Kidney glomerular epithelial cell (primary cell): ENCODE results near the gene RBL2.
"Not testable (repeated sequence)": the region's sequence is repeated elsewhere in the genome, so short reads cannot be mapped to it uniquely, and the experiment has no call there.

Experiments
- DNase-seq: peaks from one replicate; lab custom pipeline; 2025; lab: John Stamatoyannopoulos, UW

RBL2 gene, protein sequence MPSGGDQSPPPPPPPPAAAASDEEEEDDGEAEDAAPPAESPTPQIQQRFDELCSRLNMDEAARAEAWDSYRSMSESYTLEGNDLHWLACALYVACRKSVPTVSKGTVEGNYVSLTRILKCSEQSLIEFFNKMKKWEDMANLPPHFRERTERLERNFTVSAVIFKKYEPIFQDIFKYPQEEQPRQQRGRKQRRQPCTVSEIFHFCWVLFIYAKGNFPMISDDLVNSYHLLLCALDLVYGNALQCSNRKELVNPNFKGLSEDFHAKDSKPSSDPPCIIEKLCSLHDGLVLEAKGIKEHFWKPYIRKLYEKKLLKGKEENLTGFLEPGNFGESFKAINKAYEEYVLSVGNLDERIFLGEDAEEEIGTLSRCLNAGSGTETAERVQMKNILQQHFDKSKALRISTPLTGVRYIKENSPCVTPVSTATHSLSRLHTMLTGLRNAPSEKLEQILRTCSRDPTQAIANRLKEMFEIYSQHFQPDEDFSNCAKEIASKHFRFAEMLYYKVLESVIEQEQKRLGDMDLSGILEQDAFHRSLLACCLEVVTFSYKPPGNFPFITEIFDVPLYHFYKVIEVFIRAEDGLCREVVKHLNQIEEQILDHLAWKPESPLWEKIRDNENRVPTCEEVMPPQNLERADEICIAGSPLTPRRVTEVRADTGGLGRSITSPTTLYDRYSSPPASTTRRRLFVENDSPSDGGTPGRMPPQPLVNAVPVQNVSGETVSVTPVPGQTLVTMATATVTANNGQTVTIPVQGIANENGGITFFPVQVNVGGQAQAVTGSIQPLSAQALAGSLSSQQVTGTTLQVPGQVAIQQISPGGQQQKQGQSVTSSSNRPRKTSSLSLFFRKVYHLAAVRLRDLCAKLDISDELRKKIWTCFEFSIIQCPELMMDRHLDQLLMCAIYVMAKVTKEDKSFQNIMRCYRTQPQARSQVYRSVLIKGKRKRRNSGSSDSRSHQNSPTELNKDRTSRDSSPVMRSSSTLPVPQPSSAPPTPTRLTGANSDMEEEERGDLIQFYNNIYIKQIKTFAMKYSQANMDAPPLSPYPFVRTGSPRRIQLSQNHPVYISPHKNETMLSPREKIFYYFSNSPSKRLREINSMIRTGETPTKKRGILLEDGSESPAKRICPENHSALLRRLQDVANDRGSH

DNA sequence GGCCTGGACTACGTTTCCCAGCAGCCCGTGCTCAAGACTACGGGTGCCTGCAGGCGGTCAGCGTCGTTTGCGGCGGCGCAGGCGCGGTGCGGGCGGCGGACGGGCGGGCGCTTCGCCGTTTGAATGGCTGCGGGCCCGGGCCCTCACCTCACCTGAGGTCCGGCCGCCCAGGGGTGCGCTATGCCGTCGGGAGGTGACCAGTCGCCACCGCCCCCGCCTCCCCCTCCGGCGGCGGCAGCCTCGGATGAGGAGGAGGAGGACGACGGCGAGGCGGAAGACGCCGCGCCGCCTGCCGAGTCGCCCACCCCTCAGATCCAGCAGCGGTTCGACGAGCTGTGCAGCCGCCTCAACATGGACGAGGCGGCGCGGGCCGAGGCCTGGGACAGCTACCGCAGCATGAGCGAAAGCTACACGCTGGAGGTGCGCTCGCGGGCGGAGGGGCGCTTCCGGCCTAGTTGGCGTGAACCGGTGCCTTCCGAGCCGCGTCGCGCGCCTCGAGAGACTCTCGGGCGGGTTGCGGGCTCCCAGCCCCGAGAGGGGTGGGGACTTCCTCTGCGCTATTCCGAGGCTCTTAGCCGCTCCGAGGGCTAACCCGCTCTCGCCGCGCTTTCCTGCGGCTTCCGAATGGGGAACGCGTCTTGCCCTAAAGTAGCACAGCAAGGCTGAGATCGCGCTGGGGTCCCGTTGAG is at the start of gene RBL2:
Gene RBL2, plus strand, starts transcription at position 95 of the 689 bp plus-strand sequence. Its CDS starts 86 bp downstream, at position 181.
- peak; percentile 53 for DNase-seq

DNA sequence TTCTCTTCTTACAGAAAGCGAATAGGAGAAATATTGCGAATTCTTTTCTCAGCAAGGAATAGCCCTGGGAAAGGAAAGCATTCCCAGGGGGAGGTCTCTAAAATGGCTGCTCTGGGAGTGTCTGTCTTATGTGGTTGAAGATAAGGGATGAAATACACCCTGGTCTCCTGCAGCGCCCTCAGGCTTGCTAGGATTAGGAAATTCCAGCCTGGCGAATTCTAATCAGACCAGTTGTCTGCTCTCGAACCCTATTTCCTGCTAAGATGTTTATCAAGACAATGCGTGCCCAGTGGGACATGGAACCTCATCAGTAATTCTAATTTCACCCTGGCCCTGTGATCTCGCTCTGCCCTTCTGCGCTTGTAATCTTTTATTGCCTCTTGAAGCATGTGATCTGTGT is 49.7 kb upstream of the RBL2 start:
- not testable (repeated sequence) for DNase-seq

DNA sequence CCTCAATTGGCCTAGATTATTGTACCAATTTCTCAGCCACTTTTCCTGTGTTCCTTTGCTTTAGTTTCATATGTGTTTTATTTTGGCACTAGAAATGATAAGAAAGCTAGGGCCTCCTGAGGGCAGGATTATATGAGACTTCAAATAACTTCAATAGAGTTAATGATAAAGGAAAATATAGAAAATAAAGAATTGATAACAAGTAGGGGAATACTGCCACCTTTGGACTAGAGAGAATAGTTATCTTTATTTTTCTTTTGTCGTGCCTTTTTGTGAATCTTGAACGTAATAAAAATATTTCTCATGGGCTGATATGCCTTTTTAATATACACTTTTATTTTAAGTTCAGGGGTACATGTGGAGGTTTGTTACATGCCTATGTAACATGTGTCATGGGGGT is 29.3 kb upstream of the RBL2 start:
- no peak for DNase-seq

DNA sequence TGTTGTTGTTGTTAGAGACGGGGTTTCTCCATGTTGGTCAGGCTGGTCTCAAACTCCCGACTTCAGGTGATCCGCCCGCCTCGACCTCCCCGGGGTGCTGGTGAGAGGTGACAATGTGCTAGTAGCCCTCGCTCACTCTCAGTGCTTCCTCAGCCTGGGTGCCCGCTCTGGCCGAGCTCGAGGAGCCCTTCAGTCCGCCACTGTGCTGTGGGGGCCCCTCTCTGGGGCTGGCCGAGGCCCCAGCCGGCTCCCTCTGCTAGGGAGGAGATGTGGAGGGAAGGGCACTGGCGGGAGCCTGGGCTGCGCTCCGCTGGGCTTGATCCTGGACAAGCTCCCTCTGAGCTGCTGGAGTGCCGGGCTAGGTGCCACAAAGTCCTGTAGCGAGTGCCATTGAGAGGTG is 21.7 kb upstream of the RBL2 start:
- no peak for DNase-seq

- DNase-seq, result no peak
These were observed 20.4 kb upstream of the RBL2 start for GRCh38 chr16:53413864-53414263.

DNA sequence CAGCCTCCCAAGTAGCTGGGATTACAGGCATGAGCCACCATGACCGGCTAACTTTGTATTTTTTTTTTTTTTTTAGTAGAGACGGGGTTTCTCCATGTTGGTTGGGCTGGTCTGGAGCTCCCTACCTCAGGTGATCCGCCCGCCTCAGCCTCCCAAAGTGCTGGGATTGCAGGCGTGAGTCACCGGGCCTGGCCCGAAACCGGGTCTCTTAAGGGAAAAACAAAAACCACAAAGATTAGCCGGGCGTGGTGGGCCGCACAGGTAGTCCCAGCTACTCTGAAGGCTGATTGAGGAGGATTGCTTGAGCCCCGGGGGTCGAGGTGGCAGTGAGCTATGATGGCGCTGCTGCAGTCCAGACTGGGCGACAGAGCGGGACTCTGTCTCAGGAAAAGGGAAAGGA is 19.9 kb upstream of the RBL2 start:
- DNase-seq, result no peak

DNA sequence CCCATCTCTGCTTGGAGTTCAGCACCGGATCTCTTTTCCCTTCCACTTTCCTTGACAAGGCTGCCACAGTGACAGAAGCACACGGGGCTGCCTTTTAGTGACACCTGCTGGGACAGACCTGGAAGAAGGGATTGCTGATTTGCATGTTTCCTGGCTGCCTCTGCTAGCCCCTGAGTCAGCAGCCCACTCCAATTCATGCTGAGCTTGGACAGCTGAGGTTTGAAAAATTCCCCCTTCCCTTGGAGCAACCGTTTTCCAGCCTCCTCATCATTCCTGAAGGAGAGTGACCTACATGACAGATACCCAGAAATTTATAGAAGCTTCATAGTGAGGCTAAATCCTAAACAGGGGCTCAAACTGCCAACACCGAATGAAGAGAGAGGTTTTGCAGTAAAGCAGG is 18.8 kb upstream of the RBL2 start:
- peak; percentile 18 for DNase-seq

- no peak for DNase-seq
These were observed 17.3 kb upstream of the RBL2 start for GRCh38 chr16:53417011-53417410.

GRCh38 chr16:53417976-53418375 is 16.3 kb upstream of the RBL2 start:
- DNase-seq, result no peak

DNA sequence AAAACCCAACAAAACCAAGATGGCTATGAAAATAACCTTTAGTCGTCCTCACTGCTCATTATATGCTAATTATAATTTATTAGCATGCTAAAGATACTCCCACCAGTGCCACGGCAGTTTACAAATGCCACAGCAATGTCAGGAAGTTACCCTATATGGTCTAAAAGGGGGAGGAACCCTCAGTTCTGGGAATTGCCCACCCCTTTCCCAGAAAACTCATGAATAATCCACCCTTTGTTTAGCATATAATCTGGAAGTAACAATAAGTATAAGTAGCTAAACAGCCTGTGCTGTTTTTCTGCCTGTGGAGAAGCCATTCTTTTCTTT is 14.9 kb upstream of the RBL2 start:
- DNase-seq, result not testable (repeated sequence)

DNA sequence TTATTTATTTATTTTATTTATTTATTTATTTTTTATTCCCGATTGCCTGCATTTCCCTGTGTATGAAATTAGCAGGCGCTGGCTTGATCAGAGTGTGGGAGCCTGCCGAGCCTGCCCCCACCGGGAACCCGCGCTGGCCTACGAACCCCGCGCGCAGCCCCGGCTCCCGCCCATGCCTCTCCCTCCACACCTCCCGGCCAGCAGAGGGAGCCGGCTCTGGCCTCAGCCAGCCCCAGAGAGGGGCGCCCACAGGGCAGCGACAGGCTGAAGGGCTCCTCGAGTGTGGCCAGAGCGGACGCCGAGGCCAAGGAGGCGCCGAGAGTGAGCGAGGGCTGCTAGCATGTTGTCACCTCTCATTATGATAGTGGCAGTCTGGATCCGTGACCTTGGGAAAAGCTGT is 13.0 kb upstream of the RBL2 start:
- DNase-seq, result no peak

GRCh38 chr16:53423968-53424367 is 10.3 kb upstream of the RBL2 start:
- not testable (repeated sequence) for DNase-seq

- no peak for DNase-seq
These were observed 5.6 kb upstream of the RBL2 start for GRCh38 chr16:53428681-53429080.

- peak; percentile 15 for DNase-seq
These were observed 4.9 kb upstream of the RBL2 start for GRCh38 chr16:53429221-53429943.

GRCh38 chr16:53430363-53430762 is 3.9 kb upstream of the RBL2 start:
- no peak for DNase-seq

- DNase-seq, result no peak
These were observed 762 bp upstream of the RBL2 start for GRCh38 chr16:53433509-53433908.

GRCh38 chr16:53433930-53434376 is 318 bp upstream of the RBL2 start:
- DNase-seq, result peak; percentile 44

DNA sequence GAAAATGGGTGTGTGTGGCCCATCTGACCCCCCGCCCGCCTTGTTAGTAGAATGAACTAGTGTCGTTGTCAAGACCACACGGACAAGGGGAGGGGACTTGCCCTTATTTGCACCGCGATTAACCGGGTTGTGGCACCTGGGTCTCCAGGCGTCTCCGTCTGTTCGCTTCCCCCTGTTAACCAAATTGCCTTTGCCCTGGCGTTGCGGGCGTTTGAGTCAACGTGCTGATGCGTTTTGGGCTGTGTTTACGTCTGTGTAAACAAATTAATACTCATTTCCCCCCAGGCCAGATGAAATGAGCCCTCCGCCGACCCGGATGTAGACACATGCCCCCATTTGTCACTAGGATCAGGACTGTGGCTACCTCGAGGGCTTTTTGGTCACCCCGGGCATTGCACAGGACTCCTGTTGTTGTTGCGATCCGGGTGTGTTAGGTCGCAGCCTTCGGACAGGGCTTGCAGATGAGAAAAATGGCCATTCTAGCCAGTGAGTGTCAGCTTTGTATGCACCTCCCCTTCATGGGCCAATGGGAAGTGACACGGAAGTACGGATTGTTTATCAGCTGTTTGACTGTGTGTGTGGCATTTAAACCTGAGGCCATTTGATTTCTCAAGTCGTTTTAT is 906 bp downstream of the RBL2 start:
- DNase-seq, result peak; percentile 84

GRCh38 chr16:53440125-53440524 is 5.9 kb downstream of the RBL2 start:
- no peak for DNase-seq

DNA sequence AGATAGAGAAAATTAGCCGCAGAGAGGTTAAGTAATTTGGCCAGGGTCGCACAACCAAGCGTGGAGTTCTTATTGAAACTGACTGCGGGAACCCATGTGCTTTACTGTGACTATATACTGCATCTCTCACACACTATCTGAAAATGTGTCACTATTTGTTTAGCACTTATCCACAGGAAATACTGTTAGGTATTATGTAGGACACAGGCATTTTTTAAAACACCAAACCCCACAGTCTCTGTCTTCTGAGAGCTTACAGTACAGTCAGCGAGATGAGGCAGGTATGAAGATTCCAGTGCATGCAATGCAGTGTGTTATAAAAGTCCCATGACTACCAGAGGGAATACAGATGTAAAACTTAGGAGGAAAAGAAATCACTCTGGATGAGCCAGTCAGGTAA is 11.3 kb downstream of the RBL2 start:
- no peak for DNase-seq

- DNase-seq, result no peak
These were observed 11.8 kb downstream of the RBL2 start for GRCh38 chr16:53446090-53446489.
